Prostate gland (tissue), 2 donors: Measurements from ENCODE around the gene CAPN5. TPM values are rescaled to one million over a fixed set of nuclear protein-coding genes. Genes with fewer than 3 reads are reported as not detected.

Source experiments
- DNase-seq: peaks from one replicate; pipeline ENCODE4 v3.0.0-alpha.2; 2019; ENCODE audit warnings: low spot score
- H3K27ac ChIP-seq, 2 donors: fragments of 200-600 bp; sonication (generic); 2 replicates each; pipeline ENCODE4 v1.5.1; 2017 to 2019
- H3K27me3 ChIP-seq: fragments of 200-600 bp; sonication (generic); replicated peaks from 2 replicates; pipeline ENCODE4 v1.5.1; 2019; ENCODE audit not compliant: insufficient read depth
- H3K36me3 ChIP-seq, 2 donors: fragments of 200-600 bp; sonication (generic); 1 replicate in 1 of 2; 2 replicates in 1 of 2; pipeline versions ENCODE4 v1.5.1 to v1.8.1; 2017 to 2019
- H3K4me1 ChIP-seq: fragments of 200-600 bp; sonication (generic); replicated peaks from 2 replicates; pipeline ENCODE4 v1.5.1; 2019
- H3K4me3 ChIP-seq, 2 donors: fragments of 200-600 bp; sonication (generic); 2 replicates each; pipeline ENCODE4 v1.5.1; 2017 to 2019
- H3K9me3 ChIP-seq: fragments of 200-600 bp; sonication (generic); 2 replicates; pipeline ENCODE4 v1.5.1; 2017
- CTCF ChIP-seq, 4 experiments: fragments of 200-600 bp in 2 of 4; fragments of 450-650 bp in 2 of 4; sonication (generic) in 2 of 4; IDR thresholded peaks; 1 replicate in 3 of 4; 2 replicates in 1 of 4; pipeline ENCODE4 v1.5.1; 2016 to 2019; ENCODE audit warnings: antibody characterized with exemption in 4 of 4, mild to moderate bottlenecking in 2 of 4, moderate library complexity in 2 of 4
- POLR2A ChIP-seq: fragments of 450-650 bp; IDR thresholded peaks from one replicate; pipeline ENCODE4 v1.6.1; 2016; ENCODE audit warnings: antibody characterized with exemption, mild to moderate bottlenecking
- POLR2AphosphoS5 ChIP-seq: sonication (generic); formaldehyde crosslinking; IDR thresholded peaks from one replicate; pipeline ENCODE4 v1.6.1; 2017; ENCODE audit warnings: antibody characterized with exemption
- WGBS: methylation state at CpG from one replicate; pipeline ENCODE4 v1.1.5; 2018; 5-methylcytosine and 5-hydroxymethylcytosine counted together
- intact Hi-C: fragments of 100-400 bp; cut with DNase I; formaldehyde crosslinking; loops from one replicate; pipeline ENCODE4 v1.14.2; 2022
- total RNA-seq, 2 donors: library from RNA; depleted of rRNA; stranded (reverse); fragments of >200 nt; gene quantifications; one replicate each; pipeline ENCODE4 v1.1.0, GENCODE V29; 2016

CAPN5 gene
- total RNA-seq, 2 donors from 2014 or later, result 28.6 to 83.5 TPM

GRCh38 chr11:77031599-77031998 lies 35.2 kb upstream of the CAPN5 start:
- no peaks in the 10 kb centered on the region for H3K9me3 ChIP-seq
- intact Hi-C loops, result no loop called here
- peaks cover under 1% of the 10 kb centered on the region for H3K4me1 ChIP-seq
- no peaks in the 10 kb centered on the region for H3K36me3 ChIP-seq
- no peaks in the 10 kb centered on the region for H3K27me3 ChIP-seq
- WGBS, result 88% methylated on average over 3 of the region's 3 CpGs
- TF ChIP-seq POLR2AphosphoS5, result no peak
- TF ChIP-seq CTCF (IDR thresholded peaks at IDR 0.05), result no peak
- TF ChIP-seq POLR2A, result no peak
- no peak for DNase-seq
- H3K27ac ChIP-seq, result no peak overlapping the region
- no peak overlapping the region for H3K4me3 ChIP-seq

- no peak overlapping the region for H3K4me3 ChIP-seq
These were observed 31.7 kb upstream of the CAPN5 start for GRCh38 chr11:77035039-77035438.

GRCh38 chr11:77035580-77035979 lies 31.2 kb upstream of the CAPN5 start:
- Histone ChIP-seq H3K4me3 (no peak overlapping the region), H3K36me3 (no peaks in the 10 kb centered on the region), H3K9me3 (no peaks in the 10 kb centered on the region), H3K27me3 (peaks cover 4% of the 10 kb centered on the region), H3K4me1 (peaks cover 3% of the 10 kb centered on the region), H3K27ac (no peak overlapping the region)
- 33% methylated on average over 5 of the region's 5 CpGs for WGBS
- TF ChIP-seq POLR2A (no peak), POLR2AphosphoS5 (no peak), CTCF (IDR thresholded peaks at IDR 0.05) (no peak)
- intact Hi-C loops, result no loop called here
- DNase-seq, result no peak

More at GRCh38 chr11:77035039-77035438, 31.7 kb upstream of the CAPN5 start:
- peaks cover 3% of the 10 kb centered on the region for H3K4me1 ChIP-seq
- no peak for DNase-seq
- TF ChIP-seq CTCF (IDR thresholded peaks at IDR 0.05) (no peak), POLR2AphosphoS5 (no peak)
- no peaks in the 10 kb centered on the region for H3K27me3 ChIP-seq
- WGBS, result 78% methylated on average over 2 of the region's 2 CpGs
- intact Hi-C loops, result no loop called here
- H3K27ac ChIP-seq, result no peak overlapping the region
- no peaks in the 10 kb centered on the region for H3K9me3 ChIP-seq
- H3K36me3 ChIP-seq, result no peaks in the 10 kb centered on the region

GRCh38 chr11:77036398-77036797 lies 30.4 kb upstream of the CAPN5 start:
- H3K4me3 ChIP-seq, result no peak overlapping the region
- WGBS, result 35% methylated on average over 5 of the region's 5 CpGs
- TF ChIP-seq POLR2AphosphoS5 (peak; percentile 37), POLR2A (no peak)
- intact Hi-C loops, result no loop called here
- H3K4me1 ChIP-seq, result peaks cover 3% of the 10 kb centered on the region
- DNase-seq, result no peak
- H3K36me3 ChIP-seq, result no peaks in the 10 kb centered on the region
- no peak overlapping the region for H3K27ac ChIP-seq
- H3K27me3 ChIP-seq, result peaks cover 7% of the 10 kb centered on the region
- H3K9me3 ChIP-seq, result no peaks in the 10 kb centered on the region

- TF ChIP-seq POLR2A (no peak), POLR2AphosphoS5 (no peak), CTCF (IDR thresholded peaks at IDR 0.05) (no peak)
- Histone ChIP-seq H3K4me3 (no peak overlapping the region), H3K9me3 (no peaks in the 10 kb centered on the region), H3K27me3 (peaks cover 7% of the 10 kb centered on the region), H3K4me1 (peaks cover 3% of the 10 kb centered on the region), H3K36me3 (no peaks in the 10 kb centered on the region), H3K27ac (no peak overlapping the region)
- no peak for DNase-seq
- intact Hi-C loops, result no loop called here
- WGBS, result 85% methylated on average over 10 of the region's 10 CpGs
These were observed 29.7 kb upstream of the CAPN5 start for GRCh38 chr11:77037057-77037456.
